Measurements from ENCODE around the gene PCP2. TPM values are rescaled to one million over a fixed set of nuclear protein-coding genes. Genes with fewer than 3 reads are reported as not detected.
A peak's percentile ranks its signal among the peaks of the same experiment; 100 is the strongest.
"Not testable (repeated sequence)": the region's sequence is repeated elsewhere in the genome, so short reads cannot be mapped to it uniquely, and the experiment has no call there.

PCP2 gene
- polyA plus RNA-seq, 4 donors: 0.54 to 2.8 (median 1.5) TPM

DNA sequence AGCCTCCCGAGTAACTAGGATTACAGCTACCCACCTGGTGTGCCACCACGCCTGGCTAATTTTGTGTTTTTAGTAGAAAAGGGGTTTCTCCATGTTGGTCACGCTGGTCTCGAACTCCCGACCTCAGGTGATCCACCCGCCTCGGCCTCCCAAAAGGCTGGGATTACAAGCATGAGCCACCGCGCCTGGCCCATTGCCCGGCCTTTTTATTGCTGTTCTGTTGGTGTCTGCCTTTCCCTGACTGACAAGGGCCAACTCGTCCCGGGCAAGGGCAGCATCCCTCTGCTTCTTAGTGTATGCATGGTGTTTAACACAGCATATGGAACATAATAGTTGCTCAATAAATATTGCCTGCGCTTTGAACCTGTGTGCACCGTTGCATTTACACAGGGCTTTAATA lies 29.1 kb upstream of the PCP2 start:
- DNase-seq (ENCODE audit: low read depth in 4 of 4, low spot score in 2 of 4): no peak

- no peak for DNase-seq (ENCODE audit: low read depth in 4 of 4, low spot score in 2 of 4)
These were observed 28.4 kb upstream of the PCP2 start for GRCh38 chr19:7661744-7662538.

DNA sequence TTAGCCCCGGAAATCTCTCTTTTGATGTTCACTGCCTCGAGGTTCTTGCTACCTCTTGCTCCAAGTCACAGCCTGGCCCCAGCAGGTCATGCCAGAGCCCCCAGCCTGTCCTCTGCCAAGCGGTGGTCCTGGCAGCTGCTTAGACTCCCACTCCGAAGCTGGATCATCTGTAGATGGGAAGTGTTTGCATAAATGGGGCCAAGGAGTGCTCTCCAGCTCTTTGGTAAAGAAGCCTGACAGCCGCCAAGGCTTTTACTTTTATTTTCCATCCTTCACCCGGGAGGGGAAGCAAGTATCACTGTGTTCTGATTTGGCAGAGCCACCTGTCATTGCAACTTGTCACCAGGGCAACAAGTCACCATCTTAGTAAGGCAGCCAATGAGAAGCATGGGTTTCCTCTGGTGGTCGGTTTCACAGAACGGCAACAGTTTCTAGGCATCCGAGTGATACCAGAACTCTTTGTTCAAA lies 24.7 kb upstream of the PCP2 start:
- no peak for DNase-seq (ENCODE audit: low read depth in 4 of 4, low spot score in 2 of 4)

DNA sequence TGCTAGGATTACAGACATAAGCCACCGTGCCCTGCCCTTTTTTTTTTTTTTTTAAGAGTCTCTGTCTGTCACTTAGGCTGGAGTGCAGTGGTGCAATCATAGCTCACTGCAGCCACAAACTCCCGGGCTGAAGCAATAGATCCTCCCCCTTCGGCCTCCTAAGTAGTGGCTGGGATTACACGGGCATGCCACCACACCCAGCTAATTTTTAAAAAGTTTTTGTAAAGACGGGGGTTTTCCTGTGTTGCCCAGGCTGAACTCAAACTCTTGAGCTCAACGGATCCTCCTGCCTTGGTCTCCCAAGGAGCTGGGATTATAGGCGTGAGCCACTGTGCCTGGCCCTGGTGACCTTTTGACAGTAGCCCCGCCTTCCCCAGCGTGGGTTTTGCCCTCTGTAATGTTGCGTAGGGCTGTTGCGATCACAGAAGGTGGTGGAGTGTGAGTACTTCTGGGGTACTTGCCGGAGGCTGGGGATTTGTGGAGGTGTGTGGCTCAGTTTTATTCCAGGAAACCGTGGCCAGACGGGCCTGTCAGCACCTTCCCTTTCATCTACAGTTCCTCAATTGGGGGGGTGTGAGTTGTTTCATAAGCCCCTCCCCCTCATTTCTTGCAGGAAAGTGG lies 23.7 kb upstream of the PCP2 start:
- DNase-seq (ENCODE audit: low read depth in 4 of 4, low spot score in 2 of 4): no peak

DNA sequence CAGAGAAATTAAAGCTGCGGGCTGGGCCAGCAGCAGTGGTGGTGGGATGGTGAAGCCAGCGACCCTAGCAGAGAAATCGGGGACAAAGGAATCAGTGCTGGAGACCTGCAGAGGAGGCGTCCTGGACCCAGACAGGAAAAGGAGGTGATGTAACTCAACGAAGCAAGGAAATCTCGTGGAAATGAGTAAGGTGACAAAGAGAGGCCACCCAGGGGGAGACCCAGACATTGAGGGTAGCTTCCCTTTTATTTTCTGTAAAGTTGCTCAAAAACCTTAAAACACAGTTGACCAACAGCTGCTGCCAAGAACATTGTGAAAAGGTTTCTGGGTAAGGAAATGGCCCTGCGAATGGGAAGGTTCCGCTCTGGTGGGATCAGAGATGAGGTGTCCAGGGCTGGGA lies 22.1 kb upstream of the PCP2 start:
- no peak for DNase-seq (ENCODE audit: low read depth in 4 of 4, low spot score in 2 of 4)

DNA sequence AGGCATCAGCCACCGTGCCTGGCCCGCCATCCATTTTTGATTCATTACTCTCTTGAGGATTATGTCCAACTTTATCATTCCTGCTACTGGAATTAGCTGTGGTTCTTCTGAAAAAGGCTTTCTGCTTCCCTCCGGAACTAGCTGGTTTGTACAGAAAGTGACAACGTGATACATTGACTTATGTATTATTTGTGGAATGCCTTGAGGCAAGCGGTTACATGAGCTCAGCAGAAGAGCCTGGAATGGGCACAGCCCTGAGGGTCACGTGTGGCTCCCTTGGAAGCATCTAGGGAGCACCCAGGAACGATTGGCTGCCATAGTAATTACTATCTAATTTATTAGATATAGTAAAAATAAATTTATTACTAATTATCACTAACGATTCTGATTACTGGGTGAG lies 20.9 kb upstream of the PCP2 start:
- DNase-seq (ENCODE audit: low read depth in 4 of 4, low spot score in 2 of 4): no peak

- DNase-seq (ENCODE audit: low read depth in 4 of 4, low spot score in 2 of 4): peak in 3 of 4 donors; percentile 63 to 75 (median 74)
These were observed 18.6 kb upstream of the PCP2 start for GRCh38 chr19:7652061-7652641.

- DNase-seq (ENCODE audit: low read depth in 4 of 4, low spot score in 2 of 4): no peak
These were observed 16.6 kb upstream of the PCP2 start for GRCh38 chr19:7650148-7650547.

DNA sequence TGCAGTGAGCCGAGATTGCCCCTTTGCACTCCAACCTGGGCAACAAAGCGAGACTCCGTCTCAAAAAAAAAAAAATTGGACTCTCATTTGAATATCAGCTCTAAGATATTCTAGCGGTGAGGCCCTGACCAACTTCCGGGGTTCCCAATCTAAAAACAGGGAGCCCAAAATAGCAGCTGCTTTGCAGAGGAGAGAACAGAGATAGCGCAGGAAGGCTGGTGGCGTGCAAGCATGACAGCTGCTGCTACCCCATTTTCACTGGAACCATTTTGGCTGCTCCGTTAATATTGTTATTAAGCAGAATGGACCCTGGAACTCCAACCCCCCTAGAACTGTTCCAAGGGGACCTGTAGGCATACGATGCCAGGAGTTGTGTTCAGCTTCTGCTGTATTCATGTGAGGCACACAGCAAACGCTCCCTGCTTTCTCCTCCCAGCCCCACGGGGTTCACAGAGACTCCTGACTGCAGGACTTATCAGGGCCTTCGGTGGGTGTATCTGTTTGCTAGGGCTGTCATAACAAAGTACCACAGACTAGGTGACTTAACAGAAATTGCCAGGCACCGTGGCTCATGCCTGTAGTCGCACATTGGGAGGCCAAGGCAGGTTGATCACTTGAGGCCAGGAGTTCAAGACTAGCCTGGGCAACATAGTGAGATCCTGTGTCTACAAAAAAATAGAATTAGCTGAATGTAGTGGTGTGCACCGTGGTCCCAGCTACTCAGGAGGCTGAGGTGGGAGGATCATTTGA lies 14.9 kb upstream of the PCP2 start:
- no peak for DNase-seq (ENCODE audit: low read depth in 4 of 4, low spot score in 2 of 4)

DNA sequence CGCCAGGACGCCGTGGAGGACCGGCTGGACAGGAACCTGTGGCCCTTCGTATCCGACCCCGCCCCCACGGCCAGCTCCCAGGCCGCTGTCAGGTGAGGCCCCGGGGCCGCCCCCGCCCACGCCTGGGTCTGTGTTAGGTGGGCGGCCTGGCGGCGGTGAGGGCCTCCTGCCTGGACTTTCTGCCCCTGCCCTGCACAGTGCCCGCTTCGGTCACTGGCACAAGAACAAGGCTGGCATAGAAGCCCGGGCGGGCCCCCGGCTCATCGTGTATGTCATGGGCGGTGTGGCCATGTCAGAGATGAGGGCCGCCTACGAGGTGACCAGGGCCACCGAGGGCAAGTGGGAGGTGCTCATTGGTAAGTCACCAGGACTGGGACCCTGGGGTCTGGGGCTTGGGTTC lies 13.6 kb upstream of the PCP2 start:
- no peak for DNase-seq (ENCODE audit: low read depth in 4 of 4, low spot score in 2 of 4)

GRCh38 chr19:7646426-7646700 lies 12.8 kb upstream of the PCP2 start:
- no peak for DNase-seq (ENCODE audit: low read depth in 4 of 4, low spot score in 2 of 4)

DNA sequence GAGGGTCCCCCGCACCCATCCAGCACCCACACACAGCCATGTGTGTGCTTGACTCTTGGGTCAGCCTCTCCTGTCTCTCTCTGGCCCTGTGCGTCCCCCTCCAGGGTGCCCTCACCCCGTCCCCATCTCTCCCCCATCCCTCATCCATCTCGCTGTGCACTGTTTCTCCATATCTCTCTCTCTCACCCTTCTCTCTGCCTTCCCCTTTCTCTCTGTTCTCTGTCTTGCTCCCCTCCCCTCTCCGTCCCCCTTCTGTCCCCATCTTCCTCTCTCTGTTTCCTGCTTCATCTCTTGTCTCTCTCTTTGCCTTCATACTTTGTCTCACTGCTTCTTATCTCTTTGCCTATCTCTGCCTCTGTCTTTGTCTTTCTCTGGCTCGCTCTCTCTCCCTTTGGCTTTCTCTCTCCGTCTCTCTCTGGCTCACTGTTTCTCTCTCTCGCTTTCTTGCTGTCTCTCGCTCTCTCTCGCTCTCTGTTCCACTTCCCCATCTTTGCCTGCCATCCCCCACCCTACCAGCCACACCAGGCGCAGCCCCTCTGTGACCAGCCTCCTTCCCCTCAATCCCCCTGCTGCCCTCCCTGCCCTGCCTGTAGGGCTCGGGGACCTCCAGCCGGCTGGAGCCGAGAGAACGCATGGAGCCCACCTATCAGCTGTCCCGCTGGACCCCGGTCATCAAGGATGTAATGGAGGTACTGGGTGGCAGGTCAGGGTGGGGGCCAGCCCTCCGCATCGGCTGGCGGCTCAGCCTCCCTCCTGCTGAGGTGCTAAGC lies 12.3 kb upstream of the PCP2 start:
- no peak for DNase-seq (ENCODE audit: low read depth in 4 of 4, low spot score in 2 of 4)

GRCh38 chr19:7645163-7645562 lies 11.6 kb upstream of the PCP2 start:
- DNase-seq (ENCODE audit: low read depth in 4 of 4, low spot score in 2 of 4): no peak

DNA sequence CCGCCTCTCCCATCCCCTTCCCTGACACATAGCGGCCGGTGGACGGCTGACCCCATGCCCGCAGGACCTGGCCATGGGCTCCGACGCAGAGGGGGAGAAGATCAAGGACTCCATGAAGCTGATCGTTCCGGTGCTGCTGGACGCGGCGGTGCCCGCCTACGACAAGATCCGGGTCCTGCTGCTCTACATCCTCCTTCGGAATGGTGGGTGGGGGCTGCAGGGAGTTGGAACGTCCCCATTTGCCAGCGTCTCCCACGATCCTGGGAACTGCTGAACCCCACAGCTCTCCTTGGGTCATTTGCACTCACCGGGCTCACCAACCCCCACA lies 11.0 kb upstream of the PCP2 start:
- DNase-seq (ENCODE audit: low read depth in 4 of 4, low spot score in 2 of 4): no peak

GRCh38 chr19:7643629-7644549 lies 10.4 kb upstream of the PCP2 start:
- DNase-seq (ENCODE audit: low read depth in 4 of 4, low spot score in 2 of 4): not testable (repeated sequence)

GRCh38 chr19:7643031-7643415 lies 9.5 kb upstream of the PCP2 start:
- no peak for DNase-seq (ENCODE audit: low read depth in 4 of 4, low spot score in 2 of 4)

DNA sequence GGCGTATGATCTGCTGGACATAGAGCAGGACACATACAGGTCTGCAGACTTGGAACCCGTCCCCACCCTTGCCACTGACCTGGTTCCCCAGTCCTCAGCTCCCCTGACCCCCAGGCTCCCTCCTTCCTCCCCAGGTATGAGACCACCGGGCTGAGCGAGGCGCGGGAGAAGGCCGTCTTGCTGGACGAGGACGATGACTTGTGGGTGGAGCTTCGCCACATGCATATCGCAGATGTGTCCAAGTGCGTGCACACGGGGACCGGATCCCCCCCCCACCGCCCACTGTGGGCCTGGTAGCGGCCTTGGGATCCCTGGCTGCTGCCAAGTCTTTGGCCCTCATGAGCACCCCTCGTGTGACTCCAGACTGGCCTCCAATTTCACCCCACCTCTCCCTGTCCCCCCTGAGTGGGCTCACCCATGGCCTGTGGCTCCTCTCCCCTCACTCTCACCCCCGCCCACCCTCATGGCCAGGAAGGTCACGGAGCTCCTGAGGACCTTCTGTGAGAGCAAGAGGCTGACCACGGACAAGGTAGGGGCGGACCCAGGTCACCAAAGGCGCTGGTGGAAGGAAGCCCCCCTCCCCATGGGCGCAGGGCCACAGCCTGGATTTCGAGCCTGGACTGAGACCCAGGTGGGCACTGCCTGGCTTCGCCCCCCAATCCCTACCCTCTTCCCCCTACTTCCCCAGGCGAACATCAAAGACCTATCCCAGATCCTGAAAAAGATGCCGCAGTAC lies 8.9 kb upstream of the PCP2 start:
- no peak for DNase-seq (ENCODE audit: low read depth in 4 of 4, low spot score in 2 of 4)

DNA sequence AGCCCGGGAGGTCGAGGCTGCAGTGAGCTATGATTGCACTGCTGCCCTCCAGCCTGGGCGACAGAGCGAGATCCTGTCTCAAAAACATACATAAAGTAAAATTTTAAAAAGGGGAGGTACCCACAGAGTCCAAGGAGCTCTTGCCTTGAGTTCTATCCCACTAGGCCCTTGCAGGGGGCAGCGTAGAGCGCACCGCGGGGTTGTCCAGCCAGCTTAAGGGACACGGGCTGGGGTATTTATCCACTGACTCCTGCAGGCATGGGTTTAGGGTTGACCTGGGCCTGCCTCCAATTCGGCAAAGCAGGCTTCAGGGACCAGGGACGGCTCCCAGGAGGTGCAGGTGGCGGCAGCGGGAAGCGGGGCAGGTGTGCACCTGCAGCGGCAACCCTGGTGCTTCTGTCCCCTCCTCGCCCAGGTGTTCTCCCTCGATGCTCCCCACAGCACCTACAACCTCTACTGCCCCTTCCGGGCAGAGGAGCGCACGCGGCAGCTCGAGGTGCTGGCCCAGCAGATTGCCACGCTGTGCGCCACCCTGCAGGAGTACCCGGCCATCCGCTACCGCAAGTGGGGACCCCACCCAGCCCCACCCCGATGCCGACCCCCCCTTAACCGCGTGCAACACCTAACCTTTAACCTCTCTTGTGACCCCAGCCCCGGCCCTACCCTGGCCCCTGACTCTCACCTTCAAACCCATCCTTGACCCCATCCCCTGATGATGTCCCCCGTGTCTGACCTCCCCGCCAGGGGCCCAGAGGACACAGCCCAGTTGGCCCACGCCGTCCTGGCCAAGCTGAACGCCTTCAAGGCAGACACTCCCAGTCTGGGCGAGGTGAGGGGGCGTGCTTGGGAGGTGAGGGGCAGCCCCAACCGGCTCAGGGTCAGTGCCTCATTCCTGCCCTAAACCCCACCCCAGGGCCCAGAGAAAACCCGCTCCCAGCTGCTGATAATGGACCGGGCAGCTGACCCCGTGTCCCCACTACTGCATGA lies 8.1 kb upstream of the PCP2 start:
- DNase-seq (ENCODE audit: low read depth in 4 of 4, low spot score in 2 of 4): no peak

Measured in left renal cortex interstitium (tissue), 4 donors.